ENCODE measurements around the gene SNX22. TPM values are rescaled to one million over a fixed set of nuclear protein-coding genes. Genes with fewer than 3 reads are reported as not detected.
"Not testable (repeated sequence)": the region's sequence is repeated elsewhere in the genome, so short reads cannot be mapped to it uniquely, and the experiment has no call there.

SNX22 gene
- total and polyA plus RNA-seq, 2 experiments from 2014 or later = 7.5 to 7.7 TPM

GRCh38 chr15:64107337-64107736 is 44.2 kb upstream of the SNX22 start:
- Histone ChIP-seq H3K27ac (no peak overlapping the region), H2AFZ (no peak overlapping the region), H3K9me3 (ENCODE audit: low read depth) (no peaks in the 10 kb centered on the region), H3K36me3 (replicated peaks; ENCODE audit: insufficient read depth, low read depth) (no peaks in the 10 kb centered on the region), H3K4me2 (no peak overlapping the region), H3K4me3 (no peak overlapping the region), H3K9me2 (replicated peaks; ENCODE audit: insufficient read depth) (no peaks in the 10 kb centered on the region), H4K20me1 (ENCODE audit: insufficient read depth, poor library complexity, severe bottlenecking) (peaks cover 42% of the 10 kb centered on the region), H3K79me2 (peaks cover 95% of the 10 kb centered on the region), H3K4me1 (ENCODE audit: insufficient read depth) (peaks cover 19% of the 10 kb centered on the region), H3K27me3 (no peaks in the 10 kb centered on the region)
- 67% methylated on average over 1 of the region's 1 CpG for WGBS (ENCODE audit: low lambda C conversion rate, missing lambda C conversion rate)
- no peak for DNase-seq (ENCODE audit: low spot score)
- TF ChIP-seq EZH2 (IDR thresholded peaks at IDR 0.05; ENCODE audit: borderline replicate concordance) (no peak), EZH2phosphoT487 (IDR thresholded peaks at IDR 0.05; ENCODE audit: low read depth, severe bottlenecking, unreplicated experiment) (no peak), CTCF (IDR thresholded peaks at IDR 0.05; ENCODE audit: poor library complexity) (no peak)

- peaks cover 31% of the 10 kb centered on the region for H3K4me1 ChIP-seq (ENCODE audit: insufficient read depth)
- DNase-seq (ENCODE audit: low spot score); H3K36me3 ChIP-seq (replicated peaks; ENCODE audit: insufficient read depth, low read depth); H3K27me3 ChIP-seq; H2AFZ ChIP-seq; H3K9me3 ChIP-seq (ENCODE audit: low read depth); H3K4me3 ChIP-seq; H3K4me2 ChIP-seq; H3K27ac ChIP-seq; H3K9me2 ChIP-seq (replicated peaks; ENCODE audit: insufficient read depth): not testable (repeated sequence)
- peaks cover 27% of the 10 kb centered on the region for H4K20me1 ChIP-seq (ENCODE audit: insufficient read depth, poor library complexity, severe bottlenecking)
- 92% methylated on average over 4 of the region's 4 CpGs for WGBS (ENCODE audit: low lambda C conversion rate, missing lambda C conversion rate)
- peaks cover 88% of the 10 kb centered on the region for H3K79me2 ChIP-seq
Measured at GRCh38 chr15:64110108-64110701, 41.3 kb upstream of the SNX22 start.

GRCh38 chr15:64110950-64111678 is 40.4 kb upstream of the SNX22 start:
- WGBS (ENCODE audit: low lambda C conversion rate, missing lambda C conversion rate) = 81% methylated on average over 3 of the region's 3 CpGs
- H3K4me2 ChIP-seq = peak overlapping the region; percentile 54
- DNase-seq (ENCODE audit: low spot score) = no peak
- H3K27ac ChIP-seq = peak overlapping the region; percentile 66
- peaks cover 88% of the 10 kb centered on the region for H3K79me2 ChIP-seq
- no peak overlapping the region for H2AFZ ChIP-seq
- no peak overlapping the region for H3K4me3 ChIP-seq
- H3K4me1 ChIP-seq (ENCODE audit: insufficient read depth) = peaks cover 31% of the 10 kb centered on the region
- H3K27me3 ChIP-seq = no peaks in the 10 kb centered on the region
- no peak for TF ChIP-seq CTCF (IDR thresholded peaks at IDR 0.05; ENCODE audit: poor library complexity)
- TF ChIP-seq EZH2 (IDR thresholded peaks at IDR 0.05; ENCODE audit: borderline replicate concordance) = no peak
- TF ChIP-seq EZH2phosphoT487 (IDR thresholded peaks at IDR 0.05; ENCODE audit: low read depth, severe bottlenecking, unreplicated experiment) = no peak
- H3K9me3 ChIP-seq (ENCODE audit: low read depth) = no peaks in the 10 kb centered on the region
- H3K9me2 ChIP-seq (replicated peaks; ENCODE audit: insufficient read depth) = no peaks in the 10 kb centered on the region
- peaks cover 19% of the 10 kb centered on the region for H4K20me1 ChIP-seq (ENCODE audit: insufficient read depth, poor library complexity, severe bottlenecking)
- H3K36me3 ChIP-seq (replicated peaks; ENCODE audit: insufficient read depth, low read depth) = no peaks in the 10 kb centered on the region

- H3K9me3 ChIP-seq (ENCODE audit: low read depth) = no peaks in the 10 kb centered on the region
- H3K79me2 ChIP-seq = peaks cover 86% of the 10 kb centered on the region
- DNase-seq (ENCODE audit: low spot score) = no peak
- no peak for TF ChIP-seq EZH2 (IDR thresholded peaks at IDR 0.05; ENCODE audit: borderline replicate concordance)
- TF ChIP-seq EZH2phosphoT487 (IDR thresholded peaks at IDR 0.05; ENCODE audit: low read depth, severe bottlenecking, unreplicated experiment) = no peak
- no peak for TF ChIP-seq CTCF (IDR thresholded peaks at IDR 0.05; ENCODE audit: poor library complexity)
- H3K4me2 ChIP-seq = peak overlapping the region; percentile 54
- H3K36me3 ChIP-seq (replicated peaks; ENCODE audit: insufficient read depth, low read depth) = no peaks in the 10 kb centered on the region
- H2AFZ ChIP-seq = no peak overlapping the region
- no peaks in the 10 kb centered on the region for H3K27me3 ChIP-seq
- WGBS (ENCODE audit: low lambda C conversion rate, missing lambda C conversion rate) = 50% methylated on average over 3 of the region's 3 CpGs
- peaks cover 16% of the 10 kb centered on the region for H4K20me1 ChIP-seq (ENCODE audit: insufficient read depth, poor library complexity, severe bottlenecking)
- H3K4me3 ChIP-seq = no peak overlapping the region
- H3K4me1 ChIP-seq (ENCODE audit: insufficient read depth) = peaks cover 31% of the 10 kb centered on the region
- peak overlapping the region; percentile 66 for H3K27ac ChIP-seq
- no peaks in the 10 kb centered on the region for H3K9me2 ChIP-seq (replicated peaks; ENCODE audit: insufficient read depth)
Measured at GRCh38 chr15:64111679-64112050, 39.9 kb upstream of the SNX22 start.
